ENCODE measurements around the gene RINT1. TPM values are rescaled to one million over a fixed set of nuclear protein-coding genes. Genes with fewer than 3 reads are reported as not detected.

RINT1 gene
- total and polyA plus RNA-seq, 2 of the 13 experiments (the other 11 are each of a cell fraction or from before 2014, with no cell fraction given) = 14.7 to 19.3 TPM

DNA sequence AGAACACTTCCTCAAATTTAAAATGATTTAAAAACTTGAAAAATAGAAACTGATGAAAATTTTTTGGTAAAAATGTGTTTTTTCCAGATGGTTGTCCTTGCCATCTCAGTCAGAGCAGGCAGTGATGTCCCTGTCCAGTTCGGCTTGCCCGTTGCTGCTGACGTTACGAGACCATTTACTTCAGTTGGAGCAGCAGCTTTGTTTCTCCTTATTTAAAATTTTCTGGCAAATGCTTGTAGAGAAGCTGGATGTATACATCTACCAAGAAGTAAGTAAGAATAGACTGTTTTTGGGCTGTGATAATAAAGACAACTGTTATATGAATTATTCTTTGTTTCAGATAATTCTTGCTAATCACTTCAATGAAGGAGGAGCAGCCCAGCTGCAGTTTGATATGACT is 33.2 kb downstream of the RINT1 start (continued):
- TF ChIP-seq ZNF446 (CRISPR knock-in tag; IDR thresholded peaks at IDR 0.05) (no peak), FOXP4 (CRISPR knock-in tag; IDR thresholded peaks at IDR 0.05) (no peak), ZFP37 (CRISPR knock-in tag; IDR thresholded peaks at IDR 0.05; ENCODE audit: borderline replicate concordance) (no peak), SETDB1 (CRISPR knock-in tag; IDR thresholded peaks at IDR 0.05; ENCODE audit: borderline replicate concordance) (no peak)

DNA sequence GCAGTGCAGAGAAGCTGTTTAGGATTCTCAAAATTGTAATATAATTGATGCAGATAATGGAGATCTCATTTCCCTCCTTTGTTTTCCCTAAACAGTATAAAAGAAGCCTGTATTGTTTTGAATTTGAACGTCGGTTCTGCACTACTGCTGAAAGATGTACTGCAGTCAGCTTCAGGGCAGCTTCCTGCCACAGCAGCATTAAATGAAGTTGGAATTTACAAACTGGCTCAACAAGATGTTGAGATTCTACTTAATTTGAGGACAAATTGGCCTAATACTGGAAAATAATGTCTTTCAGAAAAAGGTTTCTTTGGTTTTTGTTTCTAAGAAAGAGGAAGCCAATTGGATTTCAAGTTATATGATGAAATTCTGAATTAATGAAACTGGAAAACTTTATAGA is 35.0 kb downstream of the RINT1 start:
- H3K4me2 ChIP-seq (ENCODE audit: low read depth, low read length) = no peak overlapping the region
- intact Hi-C loops (cut with micrococcal nuclease; ENCODE audit: unreplicated experiment) = no loop called here
- DNase-seq (ENCODE audit: low spot score) (no peak), ATAC-seq (no peak), FAIRE-seq (no peak)
- H3K9ac ChIP-seq (ENCODE audit: insufficient read depth, low read depth, low read length) = no peak overlapping the region
- ChIA-PET POLR2A (no interaction called here), CTCF (ENCODE audit: low intra/inter-chr PET ratio, low total read pairs) (no interaction called here)
- 98% methylated on average over 2 of the region's 2 CpGs for WGBS (ENCODE audit: low lambda C conversion rate)
- BruUV-seq (replicated peaks) = no TSS peak
- no peak overlapping the region for H3K4me3 ChIP-seq (replicated peaks in 1 of 3; ENCODE audit: insufficient read depth in 1 of 3, low read depth in 2 of 3, low read length in 3 of 3)
- H3K4me1 ChIP-seq (ENCODE audit: insufficient read depth, low read length) = no peaks in the 10 kb centered on the region
- peaks cover 4 to 38% of the 10 kb centered on the region in 2 experiments for H3K36me3 ChIP-seq (replicated peaks in 1 of 2; ENCODE audit: control insufficient read depth in 1 of 2, insufficient read depth in 2 of 2, low read length in 2 of 2)
- no peak overlapping the region for H2AFZ ChIP-seq (ENCODE audit: low read length)
- no peaks in the 10 kb centered on the region for H4K20me1 ChIP-seq (ENCODE audit: insufficient read depth, low read length)
- H3K27ac ChIP-seq (ENCODE audit: extremely low read length, insufficient read depth, low read length) = no peak overlapping the region
- H3K79me2 ChIP-seq (ENCODE audit: insufficient read depth, low read length) = no peaks in the 10 kb centered on the region
- no peaks in the 10 kb centered on the region for H3K27me3 ChIP-seq (ENCODE audit: control insufficient read depth in 1 of 2, insufficient read depth in 2 of 2, low read length in 2 of 2)
- no peaks in the 10 kb centered on the region for H3K9me3 ChIP-seq (ENCODE audit: low read length)
- in situ Hi-C loops (cut with HindIII; ENCODE audit: extremely low pct_ligation_motif_present, low pct_unique_long_range_greater_than_20kb) = no loop called here
- no peak for TF ChIP-seq NFKBIZ (CRISPR knock-in tag; IDR thresholded peaks at IDR 0.05)
- no peak for TF ChIP-seq CREB1 (IDR thresholded peaks at IDR 0.05)
- TF ChIP-seq CREB1 (CRISPR knock-in tag; IDR thresholded peaks at IDR 0.05) = no peak
- TF ChIP-seq ZNF256 (CRISPR knock-in tag; conservative IDR thresholded peaks at IDR 0.05) = no peak
- TF ChIP-seq RNF2 (conservative IDR thresholded peaks at IDR 0.05; ENCODE audit: low read depth) = no peak
- no peak for TF ChIP-seq RARA (CRISPR knock-in tag; IDR thresholded peaks at IDR 0.05)
- TF ChIP-seq ONECUT2 (CRISPR knock-in tag; IDR thresholded peaks at IDR 0.05) = no peak
- TF ChIP-seq, protein P1, sequence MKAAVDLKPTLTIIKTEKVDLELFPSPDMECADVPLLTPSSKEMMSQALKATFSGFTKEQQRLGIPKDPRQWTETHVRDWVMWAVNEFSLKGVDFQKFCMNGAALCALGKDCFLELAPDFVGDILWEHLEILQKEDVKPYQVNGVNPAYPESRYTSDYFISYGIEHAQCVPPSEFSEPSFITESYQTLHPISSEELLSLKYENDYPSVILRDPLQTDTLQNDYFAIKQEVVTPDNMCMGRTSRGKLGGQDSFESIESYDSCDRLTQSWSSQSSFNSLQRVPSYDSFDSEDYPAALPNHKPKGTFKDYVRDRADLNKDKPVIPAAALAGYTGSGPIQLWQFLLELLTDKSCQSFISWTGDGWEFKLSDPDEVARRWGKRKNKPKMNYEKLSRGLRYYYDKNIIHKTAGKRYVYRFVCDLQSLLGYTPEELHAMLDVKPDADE (CRISPR knock-in tag; IDR thresholded peaks at IDR 0.05) = no peak
- TF ChIP-seq, protein P2, sequence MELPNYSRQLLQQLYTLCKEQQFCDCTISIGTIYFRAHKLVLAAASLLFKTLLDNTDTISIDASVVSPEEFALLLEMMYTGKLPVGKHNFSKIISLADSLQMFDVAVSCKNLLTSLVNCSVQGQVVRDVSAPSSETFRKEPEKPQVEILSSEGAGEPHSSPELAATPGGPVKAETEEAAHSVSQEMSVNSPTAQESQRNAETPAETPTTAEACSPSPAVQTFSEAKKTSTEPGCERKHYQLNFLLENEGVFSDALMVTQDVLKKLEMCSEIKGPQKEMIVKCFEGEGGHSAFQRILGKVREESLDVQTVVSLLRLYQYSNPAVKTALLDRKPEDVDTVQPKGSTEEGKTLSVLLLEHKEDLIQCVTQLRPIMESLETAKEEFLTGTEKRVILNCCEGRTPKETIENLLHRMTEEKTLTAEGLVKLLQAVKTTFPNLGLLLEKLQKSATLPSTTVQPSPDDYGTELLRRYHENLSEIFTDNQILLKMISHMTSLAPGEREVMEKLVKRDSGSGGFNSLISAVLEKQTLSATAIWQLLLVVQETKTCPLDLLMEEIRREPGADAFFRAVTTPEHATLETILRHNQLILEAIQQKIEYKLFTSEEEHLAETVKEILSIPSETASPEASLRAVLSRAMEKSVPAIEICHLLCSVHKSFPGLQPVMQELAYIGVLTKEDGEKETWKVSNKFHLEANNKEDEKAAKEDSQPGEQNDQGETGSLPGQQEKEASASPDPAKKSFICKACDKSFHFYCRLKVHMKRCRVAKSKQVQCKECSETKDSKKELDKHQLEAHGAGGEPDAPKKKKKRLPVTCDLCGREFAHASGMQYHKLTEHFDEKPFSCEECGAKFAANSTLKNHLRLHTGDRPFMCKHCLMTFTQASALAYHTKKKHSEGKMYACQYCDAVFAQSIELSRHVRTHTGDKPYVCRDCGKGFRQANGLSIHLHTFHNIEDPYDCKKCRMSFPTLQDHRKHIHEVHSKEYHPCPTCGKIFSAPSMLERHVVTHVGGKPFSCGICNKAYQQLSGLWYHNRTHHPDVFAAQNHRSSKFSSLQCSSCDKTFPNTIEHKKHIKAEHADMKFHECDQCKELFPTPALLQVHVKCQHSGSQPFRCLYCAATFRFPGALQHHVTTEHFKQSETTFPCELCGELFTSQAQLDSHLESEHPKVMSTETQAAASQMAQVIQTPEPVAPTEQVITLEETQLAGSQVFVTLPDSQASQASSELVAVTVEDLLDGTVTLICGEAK (IDR thresholded peaks at IDR 0.05) = no peak
- TF ChIP-seq, protein P2 (CRISPR knock-in tag; IDR thresholded peaks at IDR 0.05) = no peak
